Duodenal mucosa (tissue), 2 donors: Measurements from ENCODE around the gene PITPNM3.
"Not testable (repeated sequence)": the region's sequence is repeated elsewhere in the genome, so short reads cannot be mapped to it uniquely, and the experiment has no call there.

Experiments
- H3K27ac ChIP-seq: one replicate; pipeline ENCODE4 v1.7.0; 2013; ENCODE audit warnings: low read depth, low read length
- H3K27me3 ChIP-seq, 2 donors: one replicate each; pipeline ENCODE4 v1.7.0; 2013; ENCODE audit warnings: low read length in 2 of 2, control low read depth in 1 of 2; ENCODE audit not compliant: insufficient read depth in 2 of 2, control insufficient read depth in 1 of 2
- H3K36me3 ChIP-seq, 2 donors: one replicate each; pipeline ENCODE4 v1.7.0; 2013; ENCODE audit warnings: low read length in 2 of 2, control low read depth in 1 of 2; ENCODE audit not compliant: insufficient read depth in 2 of 2, control insufficient read depth in 1 of 2
- H3K4me1 ChIP-seq, 2 donors: one replicate each; pipeline ENCODE4 v1.7.0; 2013; ENCODE audit warnings: low read length in 2 of 2, control low read depth in 1 of 2; ENCODE audit not compliant: insufficient read depth in 2 of 2, control insufficient read depth in 1 of 2
- H3K4me3 ChIP-seq, 2 donors: one replicate each; pipeline ENCODE4 v1.7.0; 2013; ENCODE audit warnings: low read length in 2 of 2, low read depth in 1 of 2
- H3K9ac ChIP-seq, 2 donors: one replicate each; pipeline ENCODE4 v1.7.0; 2013; ENCODE audit warnings: low read length in 2 of 2, low read depth in 1 of 2
- H3K9me3 ChIP-seq, 2 donors: one replicate each; pipeline ENCODE4 v1.7.0; 2013; ENCODE audit warnings: low read length in 2 of 2, control low read depth in 1 of 2; ENCODE audit not compliant: control insufficient read depth in 1 of 2

Gene PITPNM3

GRCh38 chr17:6575596-6575988, 19.2 kb upstream of the PITPNM3 start:
- Histone ChIP-seq H3K4me1 (peaks cover 5 to 10% of the 10 kb centered on the region in 2 donors), H3K27ac (no peak overlapping the region), H3K36me3 (peaks cover 0 to 18% of the 10 kb centered on the region in 2 donors), H3K9me3 (no peaks in the 10 kb centered on the region), H3K27me3 (no peaks in the 10 kb centered on the region), H3K9ac (no peak overlapping the region), H3K4me3 (no peak overlapping the region)

- H3K27me3 ChIP-seq: no peaks in the 10 kb centered on the region
- H3K4me1 ChIP-seq: peaks cover 5 to 10% of the 10 kb centered on the region in 2 donors
- no peak overlapping the region for H3K27ac ChIP-seq
- H3K4me3 ChIP-seq: no peak overlapping the region
- H3K9ac ChIP-seq: no peak overlapping the region
- H3K9me3 ChIP-seq: no peaks in the 10 kb centered on the region
- peaks cover 0 to 18% of the 10 kb centered on the region in 2 donors for H3K36me3 ChIP-seq
These were observed 18.6 kb upstream of the PITPNM3 start for GRCh38 chr17:6574687-6575595.

- Histone ChIP-seq H3K4me3 (no peak overlapping the region), H3K36me3 (peaks cover 0 to 12% of the 10 kb centered on the region in 2 donors), H3K27ac (no peak overlapping the region), H3K9me3 (no peaks in the 10 kb centered on the region), H3K4me1 (peaks cover 5 to 10% of the 10 kb centered on the region in 2 donors), H3K9ac (no peak overlapping the region), H3K27me3 (no peaks in the 10 kb centered on the region)
These were observed 17.8 kb upstream of the PITPNM3 start for GRCh38 chr17:6573982-6574686.

- H3K27ac ChIP-seq, H3K27me3 ChIP-seq, H3K4me3 ChIP-seq, H3K36me3 ChIP-seq, H3K9ac ChIP-seq, H3K9me3 ChIP-seq: not testable (repeated sequence)
- peaks cover 5 to 10% of the 10 kb centered on the region in 2 donors for H3K4me1 ChIP-seq
These were observed 17.1 kb upstream of the PITPNM3 start for GRCh38 chr17:6573495-6573894.

GRCh38 chr17:6572972-6573370, 16.6 kb upstream of the PITPNM3 start:
- H3K27me3 ChIP-seq: no peaks in the 10 kb centered on the region
- peaks cover 5 to 10% of the 10 kb centered on the region in 2 donors for H3K4me1 ChIP-seq
- H3K36me3 ChIP-seq: peaks cover 0 to 4% of the 10 kb centered on the region in 2 donors
- H3K9ac ChIP-seq: no peak overlapping the region
- no peak overlapping the region for H3K27ac ChIP-seq
- no peak overlapping the region for H3K4me3 ChIP-seq
- no peaks in the 10 kb centered on the region for H3K9me3 ChIP-seq

GRCh38 chr17:6571452-6571781, 15.1 kb upstream of the PITPNM3 start:
- Histone ChIP-seq H3K9me3 (no peaks in the 10 kb centered on the region), H3K4me1 (peaks cover 5 to 10% of the 10 kb centered on the region in 2 donors), H3K27ac (no peak overlapping the region), H3K9ac (no peak overlapping the region), H3K27me3 (no peaks in the 10 kb centered on the region), H3K4me3 (no peak overlapping the region), H3K36me3 (no peaks in the 10 kb centered on the region)

GRCh38 chr17:6570731-6571451, 14.5 kb upstream of the PITPNM3 start:
- Histone ChIP-seq H3K27ac (no peak overlapping the region), H3K27me3 (no peaks in the 10 kb centered on the region), H3K9me3 (no peaks in the 10 kb centered on the region), H3K9ac (no peak overlapping the region), H3K4me1 (peaks cover 5 to 10% of the 10 kb centered on the region in 2 donors), H3K4me3 (no peak overlapping the region), H3K36me3 (no peaks in the 10 kb centered on the region)

- Histone ChIP-seq H3K9me3 (no peaks in the 10 kb centered on the region), H3K4me3 (no peak overlapping the region), H3K4me1 (no peaks in the 10 kb centered on the region), H3K36me3 (no peaks in the 10 kb centered on the region), H3K27ac (no peak overlapping the region), H3K27me3 (no peaks in the 10 kb centered on the region), H3K9ac (no peak overlapping the region)
These were observed 13.3 kb upstream of the PITPNM3 start for GRCh38 chr17:6569370-6570285.

- H3K4me3 ChIP-seq: no peak overlapping the region
- H3K9ac ChIP-seq: no peak overlapping the region
- no peaks in the 10 kb centered on the region for H3K4me1 ChIP-seq
- H3K36me3 ChIP-seq: no peaks in the 10 kb centered on the region
- H3K9me3 ChIP-seq: no peaks in the 10 kb centered on the region
- no peaks in the 10 kb centered on the region for H3K27me3 ChIP-seq
- no peak overlapping the region for H3K27ac ChIP-seq
These were observed 11.9 kb upstream of the PITPNM3 start for GRCh38 chr17:6568184-6568758.
